Activated naive CD4-positive, alpha-beta T cell treated with anti-CD3 and anti-CD28 coated beads for 36 hours (primary cell): Measurements from ENCODE around the gene FOXB1. TPM values are rescaled to one million over a fixed set of nuclear protein-coding genes. Genes with fewer than 3 reads are reported as not detected.
A peak's percentile ranks its signal among the peaks of the same experiment; 100 is the strongest.

ENCODE experiments used
- CTCF ChIA-PET: fragments of 350-600 bp; sonication (Branson Sonifier 250); formaldehyde crosslinking; loops from one replicate; lab custom pipeline; 2021; ENCODE audit warnings: antibody characterized with exemption; lab: Charles Lee
- DNase-seq: peaks from one replicate; pipeline ENCODE4 v3.0.0-alpha.2; 2020
- H3K27ac Mint-ChIP-seq: one replicate; pipeline ENCODE4 v1.8.0; 2021; ENCODE audit warnings: mild to moderate bottlenecking, mixed read lengths
- H3K27me3 Mint-ChIP-seq: one replicate; pipeline ENCODE4 v1.8.0; 2021; ENCODE audit warnings: low read depth, mixed read lengths
- H3K36me3 Mint-ChIP-seq: one replicate; pipeline ENCODE4 v1.8.0; 2021; ENCODE audit warnings: low read depth, mixed read lengths
- H3K4me1 Mint-ChIP-seq: one replicate; pipeline ENCODE4 v1.8.0; 2021; ENCODE audit warnings: low read depth, mixed read lengths
- H3K4me3 Mint-ChIP-seq: one replicate; pipeline ENCODE4 v1.8.0; 2021; ENCODE audit warnings: mild to moderate bottlenecking, moderate library complexity, mixed read lengths
- H3K9me3 Mint-ChIP-seq: one replicate; pipeline ENCODE4 v1.8.0; 2021; ENCODE audit warnings: mixed read lengths
- intact Hi-C: fragments of 100-400 bp; cut with micrococcal nuclease; formaldehyde crosslinking; loops from one replicate; pipeline ENCODE4 v1.15.1; 2023
- total RNA-seq, 2 experiments: library from RNA; stranded (reverse); gene quantifications; one replicate each; pipeline ENCODE4 v1.2.3, GENCODE V29; 2021

Gene FOXB1
- total RNA-seq, 2 experiments from 2014 or later: not detected

DNA sequence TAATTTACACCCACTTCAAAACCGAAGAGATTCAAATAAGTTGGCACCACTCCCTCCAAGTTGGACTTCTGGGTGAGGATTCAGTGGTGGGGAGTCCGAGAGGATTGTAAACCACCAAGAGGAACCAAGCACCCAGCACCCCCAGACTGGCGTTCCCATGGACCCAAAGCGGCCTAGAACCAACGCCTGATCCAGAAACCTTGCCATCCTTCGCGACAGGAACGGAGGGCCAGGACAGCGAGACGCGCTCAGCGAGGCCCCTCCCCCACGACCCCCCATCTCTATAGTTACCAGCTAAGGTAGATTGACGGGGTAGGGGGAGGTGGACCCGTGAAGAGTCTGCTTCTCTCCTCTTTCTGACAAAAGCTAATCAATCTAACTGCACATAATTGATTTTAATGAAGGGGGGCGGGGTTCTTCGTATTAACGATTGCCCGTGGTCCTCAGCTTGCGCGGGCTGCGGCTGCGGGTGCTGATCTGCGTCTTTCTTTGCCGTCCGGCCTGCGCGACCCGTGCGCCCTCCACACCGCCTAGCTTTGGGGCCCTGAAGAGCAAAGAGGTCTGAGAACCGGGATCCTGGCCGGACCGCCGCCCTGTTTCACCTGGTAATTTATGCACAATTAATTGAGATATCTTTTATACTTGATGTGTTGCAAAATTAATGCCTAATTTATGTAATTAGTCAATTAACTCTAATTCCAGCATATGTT is 10.9 kb upstream of the FOXB1 start:
- Mint-ChIP-seq H3K9me3 (no peaks in the 10 kb centered on the region), H3K4me3 (no peak overlapping the region), H3K36me3 (no peaks in the 10 kb centered on the region), H3K4me1 (peaks cover 29% of the 10 kb centered on the region), H3K27me3 (peaks cover 58% of the 10 kb centered on the region), H3K27ac (no peak overlapping the region)
- DNase-seq: no peak
- intact Hi-C loops: loop anchor here (10.0 kb wide), 2 partner anchors 238 to 262 kb away; no protein-coding TSS in a partner anchor
- CTCF ChIA-PET: interaction anchor here (0.6 to 2.9 kb wide), 2 partner anchors 11 to 58 kb away, joined by 3 to 14 read pairs; partner anchors contain the start of gene FOXB1

GRCh38 chr15:59993950-59994401 is 10.1 kb upstream of the FOXB1 start:
- no peaks in the 10 kb centered on the region for H3K9me3 Mint-ChIP-seq
- no peak overlapping the region for H3K27ac Mint-ChIP-seq
- CTCF ChIA-PET: interaction anchor here (0.6 to 2.9 kb wide), 6 partner anchors 10 to 333 kb away, joined by 3 to 14 read pairs (median 3); partner anchors contain the start of gene FOXB1
- peaks cover 65% of the 10 kb centered on the region for H3K27me3 Mint-ChIP-seq
- intact Hi-C loops: loop anchor here (10.0 kb wide), 2 partner anchors 239 to 261 kb away; no protein-coding TSS in a partner anchor
- DNase-seq: peak; percentile 24
- H3K4me3 Mint-ChIP-seq: no peak overlapping the region
- H3K4me1 Mint-ChIP-seq: peaks cover 29% of the 10 kb centered on the region
- no peaks in the 10 kb centered on the region for H3K36me3 Mint-ChIP-seq

GRCh38 chr15:59994526-59994887 is 9.6 kb upstream of the FOXB1 start:
- H3K4me3 Mint-ChIP-seq: peak overlapping the region; percentile 29
- DNase-seq: no peak
- CTCF ChIA-PET: interaction anchor here (0.7 to 2.9 kb wide), 6 partner anchors 9 to 332 kb away, joined by 3 to 14 read pairs (median 3); partner anchors contain the start of gene FOXB1
- peaks cover 70% of the 10 kb centered on the region for H3K27me3 Mint-ChIP-seq
- no peak overlapping the region for H3K27ac Mint-ChIP-seq
- intact Hi-C loops: loop anchor here (10.0 kb wide), 2 partner anchors 240 to 260 kb away; no protein-coding TSS in a partner anchor
- H3K4me1 Mint-ChIP-seq: peaks cover 32% of the 10 kb centered on the region
- no peaks in the 10 kb centered on the region for H3K9me3 Mint-ChIP-seq
- H3K36me3 Mint-ChIP-seq: no peaks in the 10 kb centered on the region

- H3K4me1 Mint-ChIP-seq: peaks cover 33% of the 10 kb centered on the region
- CTCF ChIA-PET: interaction anchor here (0.7 to 2.9 kb wide), 6 partner anchors 9 to 332 kb away, joined by 3 to 14 read pairs (median 3); partner anchors contain the start of gene FOXB1
- no peak for DNase-seq
Observed at GRCh38 chr15:59994888-59995557, 9.1 kb upstream of the FOXB1 start.

DNA sequence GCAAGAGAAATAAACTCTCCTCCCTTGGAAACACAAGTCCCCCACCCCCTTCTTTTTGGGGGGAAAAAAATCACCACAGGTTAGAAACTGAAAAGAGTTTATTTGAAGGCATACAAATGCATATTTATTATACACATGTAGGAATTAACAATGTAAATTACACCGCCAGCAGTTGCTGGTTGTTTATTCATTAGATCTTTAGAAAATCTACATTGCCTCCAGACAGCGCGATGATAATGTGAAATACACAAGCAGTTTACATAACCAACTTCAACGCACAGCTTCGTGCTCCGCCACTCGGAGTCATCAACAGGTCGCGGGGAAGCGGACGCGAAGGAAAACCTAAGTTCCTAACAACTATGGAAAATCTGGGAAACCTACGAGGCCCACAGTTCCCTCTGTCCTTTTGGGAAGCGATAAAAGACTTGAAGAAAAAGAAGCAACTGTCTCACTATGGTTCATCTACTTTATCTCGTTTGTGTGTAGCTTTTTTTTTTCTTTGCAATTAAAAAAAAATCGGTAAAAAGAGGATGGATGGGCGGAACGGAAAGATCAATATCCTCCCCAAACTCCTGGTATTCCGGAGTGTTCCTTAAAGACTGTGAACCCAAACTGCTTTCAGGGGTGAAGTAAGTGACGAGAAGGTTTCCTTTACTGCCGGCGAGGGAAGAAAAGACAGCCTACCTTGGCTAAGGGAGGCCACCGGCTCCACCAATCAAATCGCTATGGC is 8.4 kb upstream of the FOXB1 start:
- Mint-ChIP-seq H3K4me3 (no peak overlapping the region), H3K27me3 (peaks cover 78% of the 10 kb centered on the region), H3K36me3 (no peaks in the 10 kb centered on the region), H3K27ac (no peak overlapping the region), H3K4me1 (peaks cover 38% of the 10 kb centered on the region), H3K9me3 (no peaks in the 10 kb centered on the region)
- no peak for DNase-seq
- intact Hi-C loops: loop anchor here (2.0 to 10.0 kb wide), 5 partner anchors 77 to 331 kb away; no protein-coding TSS in a partner anchor
- CTCF ChIA-PET: interaction anchor here (0.6 to 2.9 kb wide), 5 partner anchors 9 to 227 kb away, joined by 3 to 14 read pairs (median 3); partner anchors contain the start of gene FOXB1

More at GRCh38 chr15:59994888-59995557, 9.1 kb upstream of the FOXB1 start:
- peaks cover 71% of the 10 kb centered on the region for H3K27me3 Mint-ChIP-seq
- H3K9me3 Mint-ChIP-seq: no peaks in the 10 kb centered on the region
- no peaks in the 10 kb centered on the region for H3K36me3 Mint-ChIP-seq
- no peak overlapping the region for H3K27ac Mint-ChIP-seq
- peak overlapping the region; percentile 29 for H3K4me3 Mint-ChIP-seq
- intact Hi-C loops: loop anchor here (5.0 to 10.0 kb wide), 3 partner anchors 240 to 268 kb away; no protein-coding TSS in a partner anchor

- DNase-seq: no peak
- H3K36me3 Mint-ChIP-seq: no peaks in the 10 kb centered on the region
- no peak overlapping the region for H3K27ac Mint-ChIP-seq
- H3K4me3 Mint-ChIP-seq: peak overlapping the region; percentile 55
- intact Hi-C loops: loop anchor here (1.0 to 10.0 kb wide), 8 partner anchors 10 to 330 kb away; no protein-coding TSS in a partner anchor
- H3K27me3 Mint-ChIP-seq: peaks cover 85% of the 10 kb centered on the region
- H3K9me3 Mint-ChIP-seq: no peaks in the 10 kb centered on the region
- H3K4me1 Mint-ChIP-seq: peaks cover 40% of the 10 kb centered on the region
- CTCF ChIA-PET: interaction anchor here (0.6 to 2.5 kb wide), 5 partner anchors 8 to 245 kb away, joined by 3 to 9 read pairs (median 3); no protein-coding TSS in a partner anchor
Observed at GRCh38 chr15:59996298-59997041, 7.6 kb upstream of the FOXB1 start.

- CTCF ChIA-PET: interaction anchor here (0.7 to 2.5 kb wide), 11 partner anchors 9 to 246 kb away, joined by 3 to 9 read pairs (median 3); no protein-coding TSS in a partner anchor
- Mint-ChIP-seq H3K4me1 (peaks cover 40% of the 10 kb centered on the region), H3K27ac (no peak overlapping the region), H3K27me3 (peaks cover 87% of the 10 kb centered on the region), H3K9me3 (no peaks in the 10 kb centered on the region), H3K4me3 (peak overlapping the region; percentile 55), H3K36me3 (no peaks in the 10 kb centered on the region)
- intact Hi-C loops: loop anchor here (1.0 to 10.0 kb wide), 8 partner anchors 9 to 330 kb away; no protein-coding TSS in a partner anchor
- peak; percentile 69 for DNase-seq
Observed at GRCh38 chr15:59997070-59997701, 6.9 kb upstream of the FOXB1 start.

GRCh38 chr15:59998305-59998949 is 5.7 kb upstream of the FOXB1 start:
- Mint-ChIP-seq H3K9me3 (no peaks in the 10 kb centered on the region), H3K4me1 (peaks cover 44% of the 10 kb centered on the region), H3K4me3 (no peak overlapping the region), H3K27me3 (peaks cover 94% of the 10 kb centered on the region), H3K27ac (no peak overlapping the region), H3K36me3 (no peaks in the 10 kb centered on the region)
- DNase-seq: no peak
- CTCF ChIA-PET: interaction anchor here (0.7 to 2.5 kb wide), 6 partner anchors 8 to 184 kb away, joined by 3 to 9 read pairs (median 5); no protein-coding TSS in a partner anchor
- intact Hi-C loops: loop anchor here (5.0 to 10.0 kb wide), 3 partner anchors 244 to 271 kb away; no protein-coding TSS in a partner anchor

DNA sequence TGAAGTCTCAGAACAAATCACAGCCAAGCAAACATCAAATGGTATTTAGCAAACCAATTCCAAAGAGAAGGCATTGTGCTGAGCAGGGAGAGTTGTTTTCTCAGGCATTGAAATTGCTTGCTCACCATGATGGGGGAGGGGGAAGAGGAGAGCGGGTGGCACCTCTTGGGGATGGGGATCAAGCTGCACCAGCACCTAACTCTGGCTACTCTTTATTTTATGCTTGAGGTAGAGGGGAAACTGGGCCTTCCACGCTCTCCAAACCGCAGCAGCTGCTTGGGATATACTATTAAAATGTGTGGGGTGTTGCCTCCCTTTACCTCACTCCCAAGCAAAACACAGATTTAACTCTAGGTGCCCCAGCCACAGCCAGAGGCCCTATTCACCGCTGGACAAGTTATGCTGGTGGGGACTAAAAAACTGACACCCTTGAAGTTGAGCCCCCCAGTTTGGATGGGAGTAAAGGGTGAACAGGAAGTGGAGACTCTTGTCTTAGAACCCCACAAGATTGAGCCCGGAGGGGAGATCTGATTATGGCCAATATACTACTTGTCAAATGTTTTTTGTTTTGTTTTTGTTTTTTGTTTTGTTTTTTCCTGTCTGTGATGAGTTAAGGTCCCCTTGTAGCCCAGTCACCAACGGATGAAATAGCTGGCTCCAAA is 5.0 kb upstream of the FOXB1 start:
- Mint-ChIP-seq H3K27ac (no peak overlapping the region), H3K9me3 (no peaks in the 10 kb centered on the region), H3K4me3 (no peak overlapping the region), H3K27me3 (peaks cover 95% of the 10 kb centered on the region), H3K36me3 (no peaks in the 10 kb centered on the region), H3K4me1 (peaks cover 43% of the 10 kb centered on the region)
- CTCF ChIA-PET: interaction anchor here (0.5 to 2.4 kb wide), 4 partner anchors 79 to 142 kb away, joined by 3 to 7 read pairs (median 4); no protein-coding TSS in a partner anchor
- intact Hi-C loops: loop anchor here (5.0 to 10.0 kb wide), 3 partner anchors 244 to 272 kb away; no protein-coding TSS in a partner anchor
- DNase-seq: no peak
